Endometrial microvascular endothelial cells (primary cell): Measurements from ENCODE around the gene SCLY. TPM values are rescaled to one million over a fixed set of nuclear protein-coding genes. Genes with fewer than 3 reads are reported as not detected.
"Not testable (repeated sequence)": the region's sequence is repeated elsewhere in the genome, so short reads cannot be mapped to it uniquely, and the experiment has no call there.

Experiments
- in situ Hi-C: cut with HindIII; loops from 2 replicates; pipeline ENCODE4 v1.10.0; 2017; ENCODE audit warnings: low sequenced_read_pairs, low pct_unique_long_range_greater_than_20kb; ENCODE audit errors: inconsistent ontology term
- total RNA-seq: library from RNA; depleted of rRNA; stranded (reverse); fragments of >200 nt; gene quantifications from one replicate; pipeline ENCODE4 v1.2.3, GENCODE V29; 2015; ENCODE audit errors: inconsistent ontology term

SCLY gene, protein sequence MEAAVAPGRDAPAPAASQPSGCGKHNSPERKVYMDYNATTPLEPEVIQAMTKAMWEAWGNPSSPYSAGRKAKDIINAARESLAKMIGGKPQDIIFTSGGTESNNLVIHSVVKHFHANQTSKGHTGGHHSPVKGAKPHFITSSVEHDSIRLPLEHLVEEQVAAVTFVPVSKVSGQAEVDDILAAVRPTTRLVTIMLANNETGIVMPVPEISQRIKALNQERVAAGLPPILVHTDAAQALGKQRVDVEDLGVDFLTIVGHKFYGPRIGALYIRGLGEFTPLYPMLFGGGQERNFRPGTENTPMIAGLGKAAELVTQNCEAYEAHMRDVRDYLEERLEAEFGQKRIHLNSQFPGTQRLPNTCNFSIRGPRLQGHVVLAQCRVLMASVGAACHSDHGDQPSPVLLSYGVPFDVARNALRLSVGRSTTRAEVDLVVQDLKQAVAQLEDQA
- total RNA-seq, result 40.5 TPM

DNA sequence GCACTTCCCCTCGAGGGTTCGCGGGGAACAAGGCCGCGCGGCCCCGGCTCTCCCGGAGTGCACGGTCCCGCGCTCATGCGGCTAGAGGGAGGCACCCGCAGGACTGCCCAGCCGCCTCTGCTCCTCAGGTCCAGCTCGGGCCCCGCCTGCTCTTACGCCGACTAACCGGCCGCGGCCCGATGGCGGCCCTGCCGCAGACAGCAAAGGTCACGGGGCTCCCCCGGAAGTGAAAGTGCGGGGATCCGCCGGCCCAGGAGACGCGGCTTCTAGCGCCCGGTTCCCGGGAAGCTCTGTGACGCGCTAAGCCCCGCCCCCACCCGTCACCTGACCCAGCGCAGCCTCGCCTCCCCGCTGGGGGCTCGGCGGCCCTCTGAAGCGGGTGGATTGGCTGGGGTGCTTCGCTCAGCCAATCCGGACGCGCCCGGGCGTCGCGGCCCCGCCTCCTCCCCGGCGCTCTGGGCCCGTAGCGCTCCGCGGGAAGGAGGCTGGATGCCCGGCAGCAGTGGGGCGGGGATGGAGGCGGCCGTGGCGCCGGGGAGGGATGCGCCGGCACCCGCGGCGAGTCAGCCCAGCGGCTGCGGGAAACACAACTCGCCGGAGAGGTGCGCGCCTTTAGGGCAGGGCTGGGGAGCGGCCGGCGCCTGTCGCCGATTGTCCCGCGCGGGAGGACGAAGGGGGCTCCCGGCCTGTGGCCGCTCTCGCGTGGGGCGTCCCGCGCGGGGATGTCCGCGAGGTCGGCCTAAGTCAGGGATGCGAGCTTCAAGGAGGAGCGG, at the start of gene SCLY:
SCLY (plus strand) TSS at position 460 of the 773 bp plus-strand sequence; CDS start at position 514, 54 bp downstream.
- in situ Hi-C loops, result no loop called here

DNA sequence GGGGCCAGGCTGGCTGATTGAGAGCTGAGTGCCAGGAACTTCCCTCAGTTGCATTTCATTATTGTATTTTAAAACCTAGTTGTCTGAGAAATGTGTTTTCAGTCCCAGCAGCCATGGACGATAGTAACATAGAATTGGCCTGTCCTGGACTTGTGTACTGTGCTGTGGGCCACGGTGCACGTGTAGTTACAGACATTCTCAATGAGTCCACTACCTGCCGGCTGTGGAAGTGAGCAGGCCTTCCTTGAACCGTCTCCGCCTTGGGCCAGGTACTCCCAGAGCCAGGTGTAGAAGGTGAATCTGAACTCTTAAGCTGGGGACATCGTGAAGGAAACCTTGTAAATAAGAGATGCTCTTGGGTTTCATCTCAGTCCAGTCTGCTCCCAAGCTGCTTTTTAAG, 47.0 kb upstream of the SCLY start:
- in situ Hi-C loops, result no loop called here

DNA sequence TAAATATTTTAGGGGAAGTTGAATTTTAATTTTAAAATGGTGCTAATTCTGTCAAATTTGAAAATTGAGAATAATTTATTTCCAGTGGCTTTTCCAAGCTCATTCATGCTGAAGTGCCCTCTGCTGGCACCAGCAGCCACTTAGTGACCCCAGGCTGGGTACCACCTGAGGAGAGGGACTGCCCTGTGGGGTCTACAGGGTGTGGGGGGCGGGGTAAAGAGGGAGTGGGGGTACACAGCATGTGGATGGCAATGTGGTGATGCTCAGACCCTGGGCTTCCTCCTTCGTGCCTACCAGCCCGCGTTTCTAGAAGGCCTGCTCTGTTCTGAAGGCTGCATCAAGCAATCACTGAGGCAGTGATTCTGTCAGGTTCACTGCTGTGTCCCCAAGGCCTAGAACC, 45.1 kb upstream of the SCLY start:
- in situ Hi-C loops, result no loop called here

DNA sequence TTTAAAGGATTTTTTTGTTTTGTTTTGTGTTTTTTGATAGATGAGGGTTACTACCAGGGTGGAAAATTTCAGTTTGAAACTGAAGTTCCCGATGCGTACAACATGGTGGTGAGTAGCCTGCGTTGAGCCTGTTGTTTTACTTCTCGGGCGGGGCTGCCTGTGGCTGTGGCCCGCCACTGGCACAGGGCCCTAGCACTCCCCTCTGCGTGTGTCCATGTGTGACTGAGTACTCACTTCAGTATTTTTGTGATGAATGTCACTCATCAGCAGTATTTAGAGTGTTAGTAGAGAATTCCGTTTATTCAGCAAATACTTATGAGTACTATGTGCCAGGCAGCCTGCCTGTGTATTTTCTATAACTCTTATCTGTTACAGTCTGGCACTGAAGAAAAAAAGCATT, 44.3 kb upstream of the SCLY start:
- in situ Hi-C loops, result no loop called here

DNA sequence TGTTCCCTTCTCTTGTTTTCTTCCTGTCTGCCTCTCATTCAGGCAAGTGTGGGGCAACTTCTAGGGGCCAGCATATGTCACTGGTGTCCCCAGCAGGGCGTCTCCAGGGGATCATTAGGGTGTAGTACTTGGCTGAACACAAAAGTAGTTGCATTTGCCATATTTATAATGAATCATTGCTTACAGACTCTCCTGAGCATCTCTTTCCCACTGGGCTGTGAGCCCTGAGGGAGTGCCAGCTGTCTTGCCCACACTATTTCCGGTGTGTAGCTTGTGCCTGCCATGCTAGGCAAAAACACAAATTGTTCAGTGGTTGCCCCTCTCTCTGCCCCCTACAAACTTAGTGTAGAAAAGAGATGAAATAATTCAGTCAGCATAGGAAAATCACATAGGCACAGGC, 40.8 kb upstream of the SCLY start:
- in situ Hi-C loops, result no loop called here

DNA sequence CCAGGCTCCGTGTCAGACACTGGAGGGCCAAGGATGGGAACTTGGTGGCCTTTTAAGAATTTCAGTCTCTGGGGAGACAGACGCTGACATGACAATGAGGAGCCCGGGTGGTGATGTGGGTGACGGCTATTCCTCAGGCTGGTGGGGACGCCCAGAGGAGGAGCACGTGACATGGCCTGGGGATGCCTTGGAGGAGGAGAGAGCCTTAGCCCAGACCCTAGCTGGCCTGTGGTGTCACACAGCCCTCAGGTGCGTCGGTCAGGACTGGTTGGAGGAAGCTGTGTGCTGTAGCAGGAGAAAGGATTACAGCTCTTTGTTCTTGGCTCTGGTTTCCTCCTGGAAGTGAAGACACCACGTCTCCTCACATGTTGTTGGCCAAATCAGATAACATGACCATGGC, 40.0 kb upstream of the SCLY start:
- in situ Hi-C loops, result no loop called here

DNA sequence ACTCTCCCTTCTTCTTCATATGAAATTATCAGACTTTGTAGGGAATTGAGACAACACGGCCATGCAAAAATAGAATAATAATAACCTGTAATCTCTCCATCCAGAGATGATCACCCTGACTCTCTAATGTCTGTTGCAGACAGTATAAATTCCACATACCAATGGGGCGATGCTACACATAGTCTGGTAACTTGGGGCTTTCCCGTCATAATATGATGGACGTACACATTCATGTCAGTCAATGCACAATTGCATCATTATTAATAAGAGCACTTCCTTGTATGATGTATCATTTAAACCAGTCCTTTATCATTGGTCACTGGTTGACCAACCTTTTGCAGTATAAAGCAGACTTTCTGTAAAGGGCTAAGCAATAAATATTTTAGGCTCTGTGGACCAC, 39.5 kb upstream of the SCLY start:
- in situ Hi-C loops, result no loop called here

DNA sequence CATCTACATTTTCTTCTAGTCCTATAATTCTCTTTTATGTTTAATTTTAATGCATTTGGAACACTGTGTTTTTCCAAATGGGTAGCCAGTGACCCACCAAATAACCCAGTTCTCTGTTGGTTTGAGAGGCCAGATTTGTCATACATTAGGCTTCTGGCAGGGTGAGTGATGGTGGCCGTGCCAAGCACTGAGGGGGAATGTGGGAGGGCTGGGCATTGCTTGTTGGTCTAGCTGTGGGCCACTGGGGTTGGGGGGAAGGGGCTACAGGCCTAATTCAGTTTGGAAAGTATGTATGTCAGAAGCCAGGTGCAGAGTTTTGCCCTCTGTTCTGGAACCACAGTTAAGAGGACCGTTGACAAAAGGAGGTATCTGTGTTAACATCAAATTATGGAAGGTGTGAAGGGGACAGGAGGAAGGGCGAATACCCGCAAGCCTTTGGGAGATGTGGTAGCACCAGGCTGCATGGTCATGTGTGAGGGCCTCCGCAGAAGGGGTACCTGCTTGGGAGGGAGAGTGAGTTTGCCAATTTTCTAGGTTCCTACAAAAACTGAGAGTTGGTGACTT, 38.1 kb upstream of the SCLY start:
- in situ Hi-C loops, result no loop called here

DNA sequence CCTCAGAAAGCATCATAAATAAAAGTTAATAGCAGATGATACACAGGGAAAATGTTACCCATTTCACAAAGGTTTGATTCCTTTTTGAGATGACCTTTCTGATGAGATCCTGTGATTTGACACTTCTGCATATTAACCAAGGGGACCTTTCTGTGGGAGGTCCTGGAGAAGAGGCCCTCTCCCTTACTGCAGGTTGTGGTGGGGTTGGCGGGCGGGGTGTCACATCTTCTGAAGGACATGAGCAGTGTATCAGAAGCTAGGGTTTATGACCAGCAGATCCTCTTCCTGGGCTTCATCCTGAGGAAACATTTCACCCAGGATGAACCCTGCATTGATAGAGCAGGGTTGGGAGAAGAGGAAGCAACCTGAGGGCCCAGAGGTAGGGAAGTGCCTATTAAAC, 37.2 kb upstream of the SCLY start:
- in situ Hi-C loops, result no loop called here

DNA sequence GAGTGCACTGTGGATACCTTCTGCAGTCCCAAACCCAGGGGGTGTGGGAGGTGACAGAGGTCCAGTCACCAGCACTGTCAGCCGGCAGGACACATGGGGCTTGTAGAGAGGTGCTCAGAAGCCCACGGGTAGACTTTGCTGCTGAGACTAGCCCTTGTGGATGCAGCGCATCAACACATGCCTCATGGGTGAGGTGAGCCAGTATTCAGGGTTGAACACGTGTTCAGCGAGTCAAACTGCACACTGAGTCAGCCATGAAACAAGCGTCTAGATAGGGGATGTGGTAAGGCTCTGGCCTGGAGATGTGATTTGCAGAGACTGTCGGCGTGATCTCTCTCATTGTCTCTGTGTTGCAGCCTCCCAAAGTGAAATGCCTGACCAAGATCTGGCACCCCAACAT, 35.8 kb upstream of the SCLY start:
- in situ Hi-C loops, result no loop called here

DNA sequence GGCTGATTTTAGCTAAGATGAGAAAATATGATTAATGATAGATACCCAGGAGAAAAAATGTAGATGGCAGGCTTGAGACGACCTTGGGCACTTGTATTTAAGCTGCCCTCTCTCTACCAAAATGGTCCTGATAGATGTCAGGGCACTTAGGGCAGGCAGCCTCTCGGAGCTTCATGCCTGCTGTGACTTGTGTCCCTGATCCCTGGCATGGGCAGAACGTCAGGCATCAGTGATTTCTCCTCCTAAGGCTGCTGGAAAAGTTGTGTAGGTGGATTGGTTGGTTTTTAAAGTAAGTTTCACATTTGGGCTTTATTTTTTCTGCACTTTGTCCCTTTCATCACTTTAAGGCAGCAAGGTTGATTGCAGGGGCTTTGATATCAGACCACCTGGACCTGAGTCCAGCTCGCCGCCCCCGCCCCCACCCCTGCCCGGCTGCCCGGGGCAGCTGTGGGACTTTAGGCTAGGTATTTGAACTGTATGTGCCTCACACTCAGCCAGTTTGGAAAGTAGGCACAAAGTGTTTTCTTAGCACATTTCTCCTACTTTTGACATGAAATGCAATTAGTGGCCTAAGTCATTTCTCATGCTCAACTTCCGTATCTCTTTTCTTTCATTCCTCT, 35.0 kb upstream of the SCLY start:
- in situ Hi-C loops, result no loop called here

DNA sequence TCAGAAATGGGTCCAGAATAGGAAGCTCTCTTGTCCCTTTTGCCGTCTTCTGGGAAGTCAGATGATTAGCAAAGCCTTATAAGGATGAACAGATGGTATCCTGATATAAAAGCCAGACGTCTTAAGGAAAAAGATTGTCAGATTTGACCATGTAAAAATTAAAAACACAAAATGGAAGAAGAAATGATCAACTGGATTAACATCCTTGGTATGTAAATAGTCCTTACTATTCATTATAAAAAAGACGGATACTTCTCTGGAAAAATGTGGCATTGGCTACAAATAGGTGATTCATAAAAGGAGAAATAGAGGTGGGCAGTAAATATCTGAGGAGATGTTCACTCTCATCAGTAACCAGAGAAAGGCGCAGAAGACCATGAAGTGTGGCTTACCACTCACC, 33.7 kb upstream of the SCLY start:
- in situ Hi-C loops, result no loop called here

DNA sequence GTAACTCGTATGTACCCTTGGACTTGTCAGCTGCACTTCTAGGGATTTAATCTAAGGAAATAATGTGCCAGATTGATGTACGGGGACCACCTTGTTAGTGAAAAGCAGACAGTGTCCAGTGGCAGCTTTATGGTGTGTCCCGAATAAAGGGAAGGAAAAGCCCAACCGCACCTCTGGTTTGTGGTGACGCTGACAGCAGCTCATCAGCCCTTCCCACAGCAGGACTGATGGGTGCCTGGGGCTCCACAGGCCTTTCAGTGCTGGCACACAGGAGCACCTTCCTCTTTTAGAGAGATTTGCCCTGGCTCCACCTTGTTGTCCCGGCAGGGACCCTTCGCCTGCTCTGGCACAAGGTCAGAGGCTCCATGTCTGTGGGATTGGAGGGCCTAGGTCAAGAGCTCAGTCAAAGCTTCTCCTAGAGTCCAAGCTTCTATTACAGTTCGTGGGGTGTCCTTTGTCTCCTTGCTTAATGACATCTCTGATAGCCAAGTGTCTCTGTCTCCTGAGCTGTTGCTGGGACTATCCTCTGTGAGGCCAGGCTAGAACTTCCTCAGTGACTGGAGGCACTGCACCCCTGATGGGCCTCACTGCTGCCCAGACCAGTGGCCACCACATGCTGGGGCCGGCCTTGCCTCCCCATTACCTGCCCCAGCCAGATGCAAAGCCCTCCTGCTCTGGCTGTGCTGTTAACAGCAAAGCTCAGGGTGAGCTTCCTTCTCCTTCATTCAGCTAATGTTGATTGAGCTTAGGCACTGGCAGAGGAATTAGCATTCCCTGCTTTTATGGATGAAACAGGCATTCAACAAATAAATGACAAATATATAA, 33.0 kb upstream of the SCLY start:
- in situ Hi-C loops, result no loop called here

DNA sequence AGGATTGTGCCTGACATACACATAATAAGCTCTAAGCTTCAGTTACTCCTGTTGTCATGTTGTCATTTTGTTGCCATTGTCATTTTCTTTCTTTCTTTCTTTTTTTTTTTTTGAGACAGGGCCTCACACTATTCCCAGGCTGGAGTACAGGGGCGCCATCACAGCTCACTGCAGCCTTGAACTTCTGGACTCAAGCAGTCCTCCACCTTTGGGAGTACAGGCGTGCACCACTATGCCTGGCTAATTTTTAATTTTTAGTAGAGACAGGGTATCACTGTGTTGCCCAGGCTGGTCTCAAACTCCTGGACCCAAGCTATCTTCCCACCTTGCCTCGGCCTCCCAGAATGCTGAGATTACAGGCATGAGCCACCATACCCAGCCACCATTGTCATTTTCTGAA, 30.9 kb upstream of the SCLY start:
- in situ Hi-C loops, result no loop called here

DNA sequence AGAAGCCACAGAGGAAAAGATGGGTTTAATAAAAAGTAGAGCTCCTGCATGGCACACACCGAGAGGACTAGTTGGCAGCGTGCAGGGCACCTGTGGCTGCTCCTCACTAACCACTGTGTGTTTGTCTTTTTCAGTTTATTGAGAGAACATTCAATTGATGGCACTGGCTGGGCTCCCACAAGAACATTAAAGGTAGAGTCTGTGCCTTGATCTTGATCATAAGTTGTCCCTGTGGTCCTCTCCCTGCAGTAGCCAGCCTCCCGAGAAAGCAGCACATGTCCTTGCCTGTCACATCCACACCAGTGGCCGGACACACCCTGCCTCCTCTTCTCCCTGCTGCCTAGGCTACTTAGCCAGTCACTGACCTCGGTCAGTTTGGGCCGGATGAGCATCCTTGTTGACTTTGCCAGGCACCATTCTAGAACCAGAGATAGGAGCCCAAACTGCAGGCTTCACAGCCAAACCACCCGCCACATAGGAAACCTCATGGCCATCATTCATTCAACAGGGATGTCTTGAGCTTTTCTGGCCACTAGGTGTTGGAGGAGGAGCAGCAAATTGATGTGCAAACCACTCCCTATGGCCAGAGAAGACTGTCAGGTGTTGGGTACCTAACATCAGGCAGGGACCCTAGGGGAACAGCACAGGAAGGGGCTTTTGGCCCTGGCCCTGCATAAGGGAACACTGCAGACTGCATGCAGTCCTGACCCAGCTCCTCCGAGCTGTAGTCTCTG, 30.2 kb upstream of the SCLY start:
- in situ Hi-C loops, result no loop called here

DNA sequence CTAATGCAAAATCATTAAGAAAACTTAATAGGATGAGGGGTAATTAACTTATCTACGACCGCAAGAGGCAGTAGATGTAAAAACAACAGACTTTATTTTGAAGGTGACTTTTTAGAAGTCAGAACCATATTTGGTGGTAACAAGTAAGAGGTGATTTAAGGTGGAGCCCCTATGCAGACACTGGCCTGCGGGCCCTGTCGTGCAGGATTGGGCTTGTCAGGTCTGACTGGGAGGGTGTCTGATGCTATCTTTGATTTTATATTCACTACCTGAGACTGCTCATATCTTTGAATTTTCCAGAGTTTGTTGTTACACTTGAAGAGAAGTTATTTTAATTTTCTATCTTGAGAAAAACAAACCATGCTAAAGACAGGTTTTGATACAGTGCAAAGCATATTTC, 29.1 kb upstream of the SCLY start:
- in situ Hi-C loops, result no loop called here

DNA sequence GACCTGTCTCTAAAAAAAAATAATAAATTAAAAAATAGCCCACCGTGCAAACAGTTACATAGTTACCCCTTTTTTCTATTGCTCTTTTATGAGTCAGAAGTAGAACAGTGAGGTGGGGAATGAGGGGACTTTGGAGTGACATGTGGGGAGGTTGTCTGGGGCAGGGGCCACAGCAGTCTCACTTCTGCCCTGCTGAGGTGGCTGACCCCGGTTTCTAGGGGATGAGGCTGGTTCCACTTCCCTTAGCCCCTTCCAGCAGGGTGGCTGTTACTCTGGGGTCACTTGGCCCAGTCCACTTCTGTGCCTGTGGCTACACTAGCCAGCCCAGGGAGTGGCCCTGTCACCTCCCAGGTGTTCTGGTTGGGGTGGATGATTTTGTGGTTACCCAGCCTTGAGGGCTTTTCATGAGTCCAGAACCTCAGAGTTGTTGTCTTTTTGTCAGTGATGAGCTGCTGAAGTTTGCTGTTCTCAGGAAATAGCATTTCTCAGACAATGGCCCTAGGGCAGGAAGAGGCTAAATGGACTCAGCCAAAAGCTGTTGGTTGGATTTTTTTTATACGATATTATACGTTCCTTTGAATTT, 28.0 kb upstream of the SCLY start:
- in situ Hi-C loops, result no loop called here

DNA sequence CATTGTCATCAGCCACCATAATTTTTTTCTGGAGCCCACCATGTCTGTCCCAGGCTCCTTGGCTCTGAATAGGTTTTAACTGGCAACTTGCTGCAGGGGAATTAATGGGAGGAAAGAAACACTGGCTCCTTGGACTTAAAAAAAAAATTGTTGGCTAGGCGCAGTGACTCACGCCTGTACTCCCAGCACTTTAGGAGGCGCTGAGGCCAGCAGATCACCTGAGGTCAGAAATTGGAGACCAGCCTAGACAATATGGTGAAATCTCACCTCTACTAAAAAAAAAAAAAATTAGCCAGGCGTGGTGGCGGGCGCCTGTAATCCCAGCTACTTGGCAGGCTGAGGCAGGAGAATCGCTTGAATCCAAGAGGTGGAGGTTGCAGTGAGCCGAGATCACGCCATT, 26.8 kb upstream of the SCLY start:
- in situ Hi-C loops, result not testable (repeated sequence)
